Trophoblast cell (in vitro differentiated cells and primary cell): Measurements from ENCODE around the gene RAB21.
A peak's percentile ranks its signal among the peaks of the same experiment; 100 is the strongest.

Source experiments
- DNase-seq, 2 donors: peaks; one replicate each; pipeline ENCODE4 v3.0.0-alpha.2; 2016
- H2AFZ ChIP-seq: 2 replicates; pipeline ENCODE4 v1.6.1; 2013; ENCODE audit warnings: low read length, moderate library complexity, mild to moderate bottlenecking; ENCODE audit not compliant: insufficient read depth, poor library complexity
- H2AK5ac ChIP-seq: 2 replicates; pipeline ENCODE4 v1.6.1; 2013; ENCODE audit warnings: mild to moderate bottlenecking, low read length
- H2BK120ac ChIP-seq: 2 replicates; pipeline ENCODE4 v1.6.1; 2013; ENCODE audit warnings: low read length, mild to moderate bottlenecking, moderate library complexity; ENCODE audit not compliant: insufficient read depth, poor library complexity
- H2BK12ac ChIP-seq: 2 replicates; pipeline ENCODE4 v1.6.1; 2013; ENCODE audit warnings: mild to moderate bottlenecking, low read length, moderate library complexity
- H2BK5ac ChIP-seq: 2 replicates; pipeline ENCODE4 v1.6.1; 2013; ENCODE audit warnings: low read length, low read depth, moderate library complexity, mild to moderate bottlenecking; ENCODE audit not compliant: poor library complexity
- H3K14ac ChIP-seq: 2 replicates; pipeline ENCODE4 v1.6.1; 2013; ENCODE audit warnings: mild to moderate bottlenecking, low read length
- H3K18ac ChIP-seq: 2 replicates; pipeline ENCODE4 v1.6.1; 2013; ENCODE audit warnings: mild to moderate bottlenecking, low read length
- H3K23ac ChIP-seq: 2 replicates; pipeline ENCODE4 v1.6.1; 2013; ENCODE audit warnings: low read length
- H3K27ac ChIP-seq: 2 replicates; pipeline ENCODE4 v1.5.1; 2013; ENCODE audit warnings: low read depth, mild to moderate bottlenecking, inconsistent platforms, low read length, moderate library complexity
- H3K27me3 ChIP-seq: 2 replicates; pipeline ENCODE4 v1.6.1; 2013; ENCODE audit warnings: inconsistent platforms, mild to moderate bottlenecking, low read length, moderate library complexity; ENCODE audit not compliant: insufficient read depth
- H3K36me3 ChIP-seq, 2 experiments: 1 replicate in 1 of 2; 2 replicates in 1 of 2; pipeline ENCODE4 v1.6.1; 2013; ENCODE audit warnings: low read length in 2 of 2, mild to moderate bottlenecking in 2 of 2, moderate library complexity in 1 of 2; ENCODE audit not compliant: insufficient read depth in 2 of 2, control insufficient read depth in 1 of 2
- H3K4ac ChIP-seq: 2 replicates; pipeline ENCODE4 v1.6.1; 2013; ENCODE audit warnings: low read depth, mild to moderate bottlenecking, low read length, moderate library complexity
- H3K4me1 ChIP-seq, 2 experiments: 1 replicate in 1 of 2; 2 replicates in 1 of 2; pipeline ENCODE4 v1.6.1; 2013; ENCODE audit warnings: low read length in 2 of 2, mild to moderate bottlenecking in 2 of 2, moderate library complexity in 1 of 2; ENCODE audit not compliant: insufficient read depth in 2 of 2, control insufficient read depth in 1 of 2
- H3K4me2 ChIP-seq: 2 replicates; pipeline ENCODE4 v1.6.1; 2013; ENCODE audit warnings: inconsistent platforms, mild to moderate bottlenecking, low read length, moderate library complexity
- H3K4me3 ChIP-seq: 2 replicates; pipeline ENCODE4 v1.5.1; 2013; ENCODE audit warnings: mild to moderate bottlenecking, low read depth, low read length, inconsistent platforms
- H3K79me1 ChIP-seq: one replicate; pipeline ENCODE4 v1.6.1; 2013; ENCODE audit warnings: low read length
- H3K79me2 ChIP-seq: 2 replicates; pipeline ENCODE4 v1.6.1; 2013; ENCODE audit warnings: low read length, mild to moderate bottlenecking; ENCODE audit not compliant: control insufficient read depth, insufficient read depth, poor library complexity
- H3K9ac ChIP-seq: 2 replicates; pipeline ENCODE4 v1.6.1; 2013; ENCODE audit warnings: mild to moderate bottlenecking, low read length
- H3K9me3 ChIP-seq: 2 replicates; pipeline ENCODE4 v1.6.1; 2013; ENCODE audit warnings: low read depth, mild to moderate bottlenecking, control low read depth, inconsistent platforms, low read length; ENCODE audit not compliant: insufficient read depth
- H4K12ac ChIP-seq: 2 replicates; pipeline ENCODE4 v1.6.1; 2013; ENCODE audit warnings: low read depth, mild to moderate bottlenecking, low read length, moderate library complexity
- H4K8ac ChIP-seq: 2 replicates; pipeline ENCODE4 v1.6.1; 2013; ENCODE audit warnings: low read depth, mild to moderate bottlenecking, low read length, moderate library complexity
- H4K91ac ChIP-seq: one replicate; pipeline ENCODE4 v1.6.1; 2013; ENCODE audit warnings: low read depth, mild to moderate bottlenecking, low read length, moderate library complexity
- WGBS: extraction: QIAGEN DNeasy Blood & Tissue Kit; methylation state at CpG from one replicate; pipeline ENCODE4 v1.1.7; 2013; ENCODE audit warnings: missing lambda C conversion rate; ENCODE audit not compliant: insufficient read length, insufficient coverage; ENCODE audit errors: extremely low coverage; 5-methylcytosine and 5-hydroxymethylcytosine counted together

The RAB21 gene

GRCh38 chr12:71837356-71837755 lies 82.7 kb downstream of the RAB21 start:
- Histone ChIP-seq H2BK5ac (no peak overlapping the region), H2AK5ac (no peak overlapping the region), H2BK12ac (no peak overlapping the region), H3K27me3 (no peaks in the 10 kb centered on the region), H3K36me3 (no peaks in the 10 kb centered on the region), H2BK120ac (no peak overlapping the region), H3K79me2 (no peaks in the 10 kb centered on the region), H3K4me2 (no peak overlapping the region), H3K79me1 (peaks cover 3% of the 10 kb centered on the region), H3K9ac (no peak overlapping the region), H3K9me3 (no peaks in the 10 kb centered on the region), H4K8ac (no peak overlapping the region), H3K18ac (no peak overlapping the region), H4K12ac (no peak overlapping the region), H3K23ac (no peak overlapping the region), H4K91ac (no peak overlapping the region), H3K14ac (no peak overlapping the region), H2AFZ (no peak overlapping the region), H3K4ac (no peak overlapping the region), H3K4me3 (no peak overlapping the region), H3K4me1 (peaks cover 0 to 3% of the 10 kb centered on the region in 2 experiments), H3K27ac (no peak overlapping the region)
- no CpG with 5 or more reads among the region's 5 CpGs for WGBS
- peak; percentile 85 to 87 for DNase-seq

- no peak overlapping the region for H2AK5ac ChIP-seq
- no peak overlapping the region for H3K4ac ChIP-seq
- no peak overlapping the region for H3K4me3 ChIP-seq
- no CpG with 5 or more reads among the region's 6 CpGs for WGBS
- H4K91ac ChIP-seq = no peak overlapping the region
- peaks cover 0 to 3% of the 10 kb centered on the region in 2 experiments for H3K4me1 ChIP-seq
- no peaks in the 10 kb centered on the region for H3K9me3 ChIP-seq
- no peak overlapping the region for H3K9ac ChIP-seq
- H2BK5ac ChIP-seq = no peak overlapping the region
- no peak overlapping the region for H3K4me2 ChIP-seq
- H3K18ac ChIP-seq = no peak overlapping the region
- no peak overlapping the region for H2AFZ ChIP-seq
- DNase-seq = peak; percentile 56 to 76
- no peaks in the 10 kb centered on the region for H3K79me2 ChIP-seq
- no peak overlapping the region for H2BK12ac ChIP-seq
- no peak overlapping the region for H4K8ac ChIP-seq
- no peak overlapping the region for H3K23ac ChIP-seq
- H4K12ac ChIP-seq = no peak overlapping the region
- no peak overlapping the region for H3K27ac ChIP-seq
- H2BK120ac ChIP-seq = no peak overlapping the region
- H3K27me3 ChIP-seq = no peaks in the 10 kb centered on the region
- no peaks in the 10 kb centered on the region for H3K36me3 ChIP-seq
- peaks cover 3% of the 10 kb centered on the region for H3K79me1 ChIP-seq
- no peak overlapping the region for H3K14ac ChIP-seq
Observed at GRCh38 chr12:71838231-71838630, 83.6 kb downstream of the RAB21 start.

- Histone ChIP-seq H2AK5ac (no peak overlapping the region), H2BK12ac (no peak overlapping the region), H4K8ac (peak overlapping the region; percentile 94), H3K18ac (no peak overlapping the region), H3K4me1 (peaks cover 0 to 3% of the 10 kb centered on the region in 2 experiments), H4K91ac (peak overlapping the region; percentile 62), H3K14ac (no peak overlapping the region), H2AFZ (no peak overlapping the region), H4K12ac (no peak overlapping the region), H2BK5ac (no peak overlapping the region), H3K4ac (no peak overlapping the region), H2BK120ac (no peak overlapping the region), H3K4me2 (no peak overlapping the region), H3K4me3 (no peak overlapping the region), H3K36me3 (no peaks in the 10 kb centered on the region), H3K79me2 (no peaks in the 10 kb centered on the region), H3K9me3 (no peaks in the 10 kb centered on the region), H3K9ac (no peak overlapping the region), H3K79me1 (peaks cover 3% of the 10 kb centered on the region), H3K27me3 (no peaks in the 10 kb centered on the region), H3K23ac (no peak overlapping the region), H3K27ac (no peak overlapping the region)
- no CpG with 5 or more reads among the region's 6 CpGs for WGBS
- DNase-seq = peak; percentile 79 to 92
Observed at GRCh38 chr12:71838676-71839075, 84.0 kb downstream of the RAB21 start.

GRCh38 chr12:71840231-71840847 lies 85.7 kb downstream of the RAB21 start:
- no peak overlapping the region for H4K12ac ChIP-seq
- no peaks in the 10 kb centered on the region for H3K9me3 ChIP-seq
- H3K9ac ChIP-seq = peak overlapping the region; percentile 76
- no peak overlapping the region for H3K23ac ChIP-seq
- no peaks in the 10 kb centered on the region for H3K79me2 ChIP-seq
- no peak overlapping the region for H2AK5ac ChIP-seq
- no peak overlapping the region for H4K8ac ChIP-seq
- DNase-seq = peak; percentile 70 to 88
- no peak overlapping the region for H2BK5ac ChIP-seq
- H2BK120ac ChIP-seq = no peak overlapping the region
- no peak overlapping the region for H4K91ac ChIP-seq
- H3K36me3 ChIP-seq = no peaks in the 10 kb centered on the region
- H3K27me3 ChIP-seq = no peaks in the 10 kb centered on the region
- H3K4ac ChIP-seq = no peak overlapping the region
- no peak overlapping the region for H2AFZ ChIP-seq
- peaks cover 0 to 3% of the 10 kb centered on the region in 2 experiments for H3K4me1 ChIP-seq
- no peak overlapping the region for H3K27ac ChIP-seq
- H3K4me3 ChIP-seq = peak overlapping the region; percentile 87
- no peak overlapping the region for H3K14ac ChIP-seq
- no peak overlapping the region for H3K18ac ChIP-seq
- peak overlapping the region; percentile 76 for H3K4me2 ChIP-seq
- peaks cover 3% of the 10 kb centered on the region for H3K79me1 ChIP-seq
- WGBS = no CpG with 5 or more reads among the region's 20 CpGs
- H2BK12ac ChIP-seq = no peak overlapping the region
